GM12891 (cell line): Measurements from ENCODE around the gene LDB2.

Experiments used
- POLR2A ChIP-seq: IDR thresholded peaks from 2 replicates; pipeline ENCODE4 v1.6.1; 2011; ENCODE audit warnings: low read depth, low read length, control low read depth
- POLR2AphosphoS5 ChIP-seq: IDR thresholded peaks from 2 replicates; pipeline ENCODE4 v1.6.1; 2011; ENCODE audit warnings: low read depth, low read length, control low read depth
- TAF1 ChIP-seq: IDR thresholded peaks from 2 replicates; pipeline ENCODE4 v1.6.1; 2011; ENCODE audit warnings: low read depth, low read length, control low read depth

- TF ChIP-seq POLR2A = no peak
- TF ChIP-seq POLR2AphosphoS5 = no peak
- TF ChIP-seq TAF1 = no peak
These were observed 17.1 kb downstream of the LDB2 start for GRCh38 chr4:16881151-16881884.
